Caco-2 (cell line): ENCODE data around the gene HSPA8. TPM values are rescaled to one million over a fixed set of nuclear protein-coding genes. Genes with fewer than 3 reads are reported as not detected.
"Not testable (repeated sequence)": the region's sequence is repeated elsewhere in the genome, so short reads cannot be mapped to it uniquely, and the experiment has no call there.

Source experiments
- BruUV-seq: library from RNA; stranded (reverse); fragments of 400-500 nt; replicated peaks from 2 replicates; lab custom pipeline; 2021; lab: Mats Ljungman, UMichigan
- CTCF ChIA-PET: fragments of 300-600 bp; sonication (Branson Sonifier 250); formaldehyde crosslinking; loops from one replicate; lab custom pipeline; 2022; ENCODE audit warnings: antibody characterized with exemption; lab: Charles Lee
- POLR2A ChIA-PET: fragments of 300-600 bp; sonication (Branson Sonifier 250); formaldehyde crosslinking; loops from one replicate; lab custom pipeline; 2022; ENCODE audit warnings: antibody characterized with exemption; lab: Charles Lee
- DNase-seq, 2 experiments: peaks; one replicate each; pipeline versions ENCODE4 v3.0.0 to v3.0.0-alpha.2; 2020 to 2022
- H3K27me3 ChIP-seq: replicated peaks from 2 replicates; pipeline ENCODE4 v1.6.0; 2011; ENCODE audit warnings: low read length; ENCODE audit not compliant: control insufficient read depth, insufficient read depth
- H3K36me3 ChIP-seq: 2 replicates; pipeline ENCODE4 v1.5.1; 2011; ENCODE audit warnings: low read length; ENCODE audit not compliant: control insufficient read depth, insufficient read depth
- H3K4me1 ChIP-seq: fragments of 250-450 bp; sonication (Bioruptor Pico); 2 replicates; pipeline ENCODE4 v1.5.1; 2020; ENCODE audit warnings: mild to moderate bottlenecking
- H3K4me3 ChIP-seq: 2 replicates; pipeline ENCODE4 v1.5.1; 2011; ENCODE audit warnings: low read depth, mild to moderate bottlenecking, control low read depth, low read length
- H3K9me3 ChIP-seq: fragments of 250-450 bp; sonication (Bioruptor Pico); 2 replicates; pipeline ENCODE4 v1.5.1; 2020; ENCODE audit warnings: mild to moderate bottlenecking, moderate library complexity
- H3K27ac Mint-ChIP-seq: one replicate; pipeline ENCODE4 v1.8.0; 2022; ENCODE audit warnings: mixed read lengths; ENCODE audit not compliant: unreplicated experiment
- H3K27me3 Mint-ChIP-seq: one replicate; pipeline ENCODE4 v1.8.0; 2022; ENCODE audit warnings: mixed read lengths; ENCODE audit not compliant: insufficient read depth, unreplicated experiment
- H3K36me3 Mint-ChIP-seq: one replicate; pipeline ENCODE4 v1.8.0; 2022; ENCODE audit warnings: mild to moderate bottlenecking, mixed read lengths; ENCODE audit not compliant: insufficient read depth, unreplicated experiment
- H3K4me1 Mint-ChIP-seq: one replicate; pipeline ENCODE4 v1.8.0; 2022; ENCODE audit warnings: low read depth, mixed read lengths; ENCODE audit not compliant: unreplicated experiment
- H3K4me3 Mint-ChIP-seq: one replicate; pipeline ENCODE4 v1.8.0; 2022; ENCODE audit warnings: mild to moderate bottlenecking, moderate library complexity, mixed read lengths; ENCODE audit not compliant: unreplicated experiment
- H3K9me3 Mint-ChIP-seq: one replicate; pipeline ENCODE4 v1.8.0; 2022; ENCODE audit warnings: mixed read lengths; ENCODE audit not compliant: unreplicated experiment
- intact Hi-C: fragments of 100-400 bp; cut with micrococcal nuclease; formaldehyde crosslinking; loops from one replicate; pipeline ENCODE4 v1.10.0; 2022; ENCODE audit not compliant: unreplicated experiment
- total RNA-seq: library from RNA; stranded (reverse); gene quantifications from 2 replicates; pipeline ENCODE4 v1.2.3, GENCODE V29; 2022
- TF ChIP-seq, protein P1 (sequence below), 2 experiments: fragments of 200-600 bp in 1 of 2; IDR thresholded peaks; 1 replicate in 1 of 2; 2 replicates in 1 of 2; pipeline versions ENCODE4 v1.5.1 to v1.8.0; 2011 to 2022; ENCODE audit warnings: antibody characterized with exemption in 1 of 2, control low read depth in 1 of 2, inconsistent platforms in 1 of 2, low read depth in 1 of 2, low read length in 1 of 2, mild to moderate bottlenecking in 1 of 2, moderate library complexity in 1 of 2; ENCODE audit not compliant: insufficient read depth in 1 of 2, severe bottlenecking in 1 of 2, unreplicated experiment in 1 of 2

The HSPA8 gene
- total RNA-seq, 1 experiment from 2014 or later: 1,923 TPM

DNA sequence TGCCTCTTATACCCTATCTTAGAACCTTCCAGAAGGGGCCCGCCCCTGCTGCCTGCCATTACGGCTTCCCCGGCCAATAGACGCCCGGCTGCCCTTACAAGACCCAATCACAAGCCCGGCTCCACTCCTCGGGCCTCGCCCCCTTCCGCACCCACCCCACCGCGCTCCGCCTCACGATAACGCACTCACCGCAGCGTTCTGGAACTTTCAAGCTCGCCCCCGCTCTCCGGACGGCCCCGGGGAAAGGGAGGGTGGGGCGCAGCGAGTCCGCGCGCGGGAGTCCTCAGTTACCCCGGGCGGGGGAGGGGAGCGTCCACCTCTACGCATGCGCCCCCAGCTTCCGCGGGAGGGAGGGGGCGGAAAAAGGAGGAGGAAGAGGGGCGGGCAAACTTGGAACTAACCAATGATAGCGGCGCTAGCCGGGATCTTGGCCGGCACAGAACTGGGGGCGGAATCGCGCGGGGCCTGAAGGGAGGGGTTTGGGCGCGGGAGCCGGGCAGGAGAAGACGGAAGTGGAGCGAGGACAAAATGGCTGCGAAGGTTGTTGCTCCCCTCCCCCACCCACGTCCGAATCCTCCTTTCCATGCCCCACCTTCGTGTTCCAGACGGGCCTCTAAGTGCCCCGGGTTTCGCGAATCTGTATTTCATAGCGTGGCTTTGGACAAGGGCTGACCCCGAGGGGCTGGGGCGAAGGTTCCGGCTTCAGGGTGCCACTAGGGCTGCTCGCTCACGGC lies 389 bp upstream of the HSPA8 start:
- Mint-ChIP-seq H3K36me3 (peaks cover 72% of the 10 kb centered on the region), H3K27ac (peak overlapping the region; percentile 98), H3K4me3 (peak overlapping the region; percentile 84), H3K27me3 (no peaks in the 10 kb centered on the region), H3K9me3 (no peaks in the 10 kb centered on the region), H3K4me1 (peaks cover 31% of the 10 kb centered on the region)
- Histone ChIP-seq H3K4me1 (peaks cover 26% of the 10 kb centered on the region), H3K36me3 (peaks cover 18% of the 10 kb centered on the region), H3K9me3 (no peaks in the 10 kb centered on the region), H3K4me3 (peak overlapping the region; percentile 85), H3K27me3 (no peaks in the 10 kb centered on the region)
- ChIA-PET POLR2A (interaction anchor here (0.6 to 1.3 kb wide), 27 partner anchors 9 to 1805 kb away, joined by 3 to 55 read pairs (median 4); partner anchors contain the start of gene UBASH3B), CTCF (interaction anchor here (0.5 to 1.5 kb wide), 16 partner anchors 8 to 1732 kb away, joined by 3 to 8 read pairs (median 4); no protein-coding TSS in a partner anchor)
- TF ChIP-seq, protein P1, sequence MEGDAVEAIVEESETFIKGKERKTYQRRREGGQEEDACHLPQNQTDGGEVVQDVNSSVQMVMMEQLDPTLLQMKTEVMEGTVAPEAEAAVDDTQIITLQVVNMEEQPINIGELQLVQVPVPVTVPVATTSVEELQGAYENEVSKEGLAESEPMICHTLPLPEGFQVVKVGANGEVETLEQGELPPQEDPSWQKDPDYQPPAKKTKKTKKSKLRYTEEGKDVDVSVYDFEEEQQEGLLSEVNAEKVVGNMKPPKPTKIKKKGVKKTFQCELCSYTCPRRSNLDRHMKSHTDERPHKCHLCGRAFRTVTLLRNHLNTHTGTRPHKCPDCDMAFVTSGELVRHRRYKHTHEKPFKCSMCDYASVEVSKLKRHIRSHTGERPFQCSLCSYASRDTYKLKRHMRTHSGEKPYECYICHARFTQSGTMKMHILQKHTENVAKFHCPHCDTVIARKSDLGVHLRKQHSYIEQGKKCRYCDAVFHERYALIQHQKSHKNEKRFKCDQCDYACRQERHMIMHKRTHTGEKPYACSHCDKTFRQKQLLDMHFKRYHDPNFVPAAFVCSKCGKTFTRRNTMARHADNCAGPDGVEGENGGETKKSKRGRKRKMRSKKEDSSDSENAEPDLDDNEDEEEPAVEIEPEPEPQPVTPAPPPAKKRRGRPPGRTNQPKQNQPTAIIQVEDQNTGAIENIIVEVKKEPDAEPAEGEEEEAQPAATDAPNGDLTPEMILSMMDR (IDR thresholded peaks at IDR 0.05; ENCODE audit: insufficient read depth in 1 of 2, low read depth in 1 of 2, low read length in 1 of 2, severe bottlenecking in 1 of 2, unreplicated experiment in 1 of 2): no peak
- DNase-seq: peak; percentile 100
- intact Hi-C loops: loop anchor here (1.0 to 5.0 kb wide), 3 partner anchors 8 to 680 kb away; partner anchors contain the start of gene ZNF202
- no TSS peak for BruUV-seq

DNA sequence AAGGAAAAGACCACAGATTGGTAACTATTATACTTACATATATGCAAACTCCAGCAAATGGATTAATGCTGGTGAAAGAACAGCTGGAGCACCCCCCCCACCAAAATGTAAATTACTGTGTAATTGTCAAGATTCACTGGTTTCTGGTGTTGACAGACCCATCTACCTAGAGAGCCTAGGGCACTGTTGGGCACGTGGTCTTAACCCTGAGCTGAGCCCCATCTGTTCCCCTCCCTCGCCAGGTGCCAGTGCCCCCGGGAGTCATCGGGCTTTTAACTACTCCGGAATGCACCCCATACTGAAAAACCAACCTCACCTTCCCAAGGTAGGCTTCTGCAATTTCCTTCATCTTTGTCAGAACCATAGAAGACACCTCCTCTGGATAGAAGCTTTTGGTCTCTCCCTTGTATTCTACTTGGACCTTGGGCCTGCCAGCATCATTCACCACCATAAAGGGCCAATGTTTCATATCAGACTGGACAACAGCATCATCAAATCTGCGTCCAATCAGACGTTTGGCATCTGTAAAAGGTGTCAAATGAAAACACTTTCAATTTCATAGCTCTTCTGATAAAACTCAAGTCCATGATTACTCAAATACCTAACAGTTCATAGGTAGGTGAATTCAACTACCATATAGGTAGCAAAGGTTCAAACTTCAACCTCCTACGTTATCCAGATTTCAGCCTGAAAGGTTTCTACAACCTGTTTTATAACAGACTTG lies 1.5 kb downstream of the HSPA8 start:
- Mint-ChIP-seq H3K36me3 (peaks cover 91% of the 10 kb centered on the region), H3K27ac (peak overlapping the region; percentile 98), H3K27me3 (no peaks in the 10 kb centered on the region), H3K4me1 (peaks cover 31% of the 10 kb centered on the region), H3K4me3 (peak overlapping the region; percentile 84), H3K9me3 (no peaks in the 10 kb centered on the region)
- ChIA-PET CTCF (no interaction called here), POLR2A (interaction anchor here (0.7 kb wide), 2 partner anchors 47 to 104 kb away, joined by 3 read pairs; no protein-coding TSS in a partner anchor)
- Histone ChIP-seq H3K4me3 (peak overlapping the region; percentile 85), H3K4me1 (peaks cover 26% of the 10 kb centered on the region), H3K27me3 (no peaks in the 10 kb centered on the region), H3K9me3 (no peaks in the 10 kb centered on the region), H3K36me3 (peaks cover 25% of the 10 kb centered on the region)
- no TSS peak for BruUV-seq
- intact Hi-C loops: loop anchor here (5.0 kb wide), 1 partner anchor 682 kb away; the partner anchor contains the start of gene ZNF202
- TF ChIP-seq, protein P1 (IDR thresholded peaks at IDR 0.05; ENCODE audit: insufficient read depth in 1 of 2, low read depth in 1 of 2, low read length in 1 of 2, severe bottlenecking in 1 of 2, unreplicated experiment in 1 of 2): no peak
- peak in 1 of 2 experiments; percentile 35 for DNase-seq

DNA sequence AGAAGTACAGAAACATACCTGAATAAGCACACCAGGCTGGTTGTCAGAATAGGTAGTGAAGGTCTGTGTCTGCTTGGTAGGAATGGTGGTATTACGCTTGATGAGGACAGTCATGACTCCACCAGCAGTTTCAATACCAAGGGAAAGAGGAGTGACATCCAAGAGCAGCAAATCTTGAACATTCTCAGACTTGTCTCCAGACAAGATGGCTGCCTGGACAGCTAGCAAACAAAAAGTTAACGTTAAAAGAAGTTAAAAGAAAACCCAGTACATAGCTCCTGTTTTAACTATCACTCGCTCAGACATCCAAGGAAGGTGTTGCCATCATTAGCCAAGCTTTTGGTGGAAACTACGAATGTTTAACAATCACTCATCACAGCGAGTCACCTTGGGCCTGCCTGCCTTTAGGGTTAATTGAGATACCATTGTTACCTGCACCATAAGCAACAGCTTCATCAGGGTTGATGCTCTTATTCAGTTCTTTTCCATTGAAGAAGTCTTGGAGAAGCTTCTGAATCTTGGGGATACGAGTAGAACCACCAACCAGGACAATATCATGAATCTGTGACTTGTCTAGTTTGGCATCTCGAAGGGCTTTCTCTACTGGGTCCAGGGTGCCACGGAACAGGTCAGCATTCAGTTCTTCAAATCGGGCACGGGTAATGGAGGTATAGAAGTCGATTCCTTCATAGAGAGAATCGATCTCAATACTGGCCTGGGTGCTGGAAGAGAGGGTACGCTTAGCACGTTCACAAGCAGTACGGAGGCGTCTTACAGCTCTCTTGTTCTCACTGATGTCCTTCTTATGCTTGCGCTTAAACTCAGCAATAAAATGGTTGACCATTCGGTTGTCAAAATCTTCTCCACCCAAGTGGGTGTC lies 2.7 kb downstream of the HSPA8 start:
- CTCF ChIA-PET, H3K9me3 Mint-ChIP-seq, H3K27me3 Mint-ChIP-seq, POLR2A ChIA-PET, H3K27me3 ChIP-seq, H3K9me3 ChIP-seq, H3K4me3 ChIP-seq, intact Hi-C loops, BruUV-seq: not testable (repeated sequence)
- peaks cover 97% of the 10 kb centered on the region for H3K36me3 Mint-ChIP-seq
- Histone ChIP-seq H3K36me3 (peaks cover 25% of the 10 kb centered on the region), H3K4me1 (peaks cover 24% of the 10 kb centered on the region)
- H3K4me1 Mint-ChIP-seq: peaks cover 31% of the 10 kb centered on the region
- peak overlapping the region; percentile 98 for H3K27ac Mint-ChIP-seq
- peak in 1 of 2 experiments; percentile 26 for DNase-seq
- peak overlapping the region; percentile 84 for H3K4me3 Mint-ChIP-seq
